Sigmoid colon (tissue), 4 donors: Measurements from ENCODE around the gene SWT1.

Experiments used
- EP300 ChIP-seq, 4 donors: sonication (generic); formaldehyde crosslinking; IDR thresholded peaks; one replicate each; pipeline ENCODE4 v1.6.1; 2017; ENCODE audit warnings: antibody characterized with exemption in 4 of 4
- POLR2A ChIP-seq, 2 donors: fragments of 450-650 bp; IDR thresholded peaks; one replicate each; pipeline ENCODE4 v1.6.1; 2016; ENCODE audit warnings: antibody characterized with exemption in 2 of 2, mild to moderate bottlenecking in 2 of 2, moderate library complexity in 2 of 2
- TF ChIP-seq, protein P1 (sequence below), 4 experiments: fragments of 450-650 bp in 3 of 4; fragments of 200-600 bp in 1 of 4; IDR thresholded peaks; one replicate each; pipeline ENCODE4 v1.5.1; 2016 to 2019; ENCODE audit warnings: antibody characterized with exemption in 4 of 4, mild to moderate bottlenecking in 3 of 4, moderate library complexity in 2 of 4

DNA sequence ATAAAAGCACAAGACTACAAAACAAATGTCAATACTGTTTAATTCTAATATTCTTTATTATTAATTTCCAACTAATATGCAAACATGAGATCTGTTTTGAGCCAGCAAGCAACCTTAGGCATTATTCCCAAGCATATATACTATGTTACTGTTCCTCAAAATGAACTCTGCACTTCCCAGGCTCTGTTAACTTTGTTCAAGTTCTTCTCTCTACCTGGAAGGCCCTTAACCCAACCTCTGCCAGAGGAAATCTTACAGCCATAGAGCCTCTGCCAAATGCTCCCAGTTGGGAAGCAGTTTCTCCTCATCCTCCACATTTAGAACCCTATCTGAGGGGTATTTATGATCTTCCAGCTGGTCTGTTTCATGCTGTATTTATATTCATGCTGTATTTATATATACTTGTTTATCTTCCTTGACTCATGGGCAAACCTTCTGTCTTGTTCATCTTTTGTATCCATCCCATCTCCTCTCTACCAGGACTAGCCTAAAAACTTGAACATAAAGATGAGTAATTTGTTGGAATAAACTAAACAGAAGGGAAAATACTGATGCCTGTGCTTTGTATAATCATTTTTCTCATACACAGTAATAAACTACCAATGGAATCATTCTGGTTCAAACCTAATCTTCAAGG is 154.7 kb downstream of the SWT1 start:
- TF ChIP-seq EP300 (IDR thresholded peaks at IDR 0.05) = no peak
- TF ChIP-seq, protein P1, sequence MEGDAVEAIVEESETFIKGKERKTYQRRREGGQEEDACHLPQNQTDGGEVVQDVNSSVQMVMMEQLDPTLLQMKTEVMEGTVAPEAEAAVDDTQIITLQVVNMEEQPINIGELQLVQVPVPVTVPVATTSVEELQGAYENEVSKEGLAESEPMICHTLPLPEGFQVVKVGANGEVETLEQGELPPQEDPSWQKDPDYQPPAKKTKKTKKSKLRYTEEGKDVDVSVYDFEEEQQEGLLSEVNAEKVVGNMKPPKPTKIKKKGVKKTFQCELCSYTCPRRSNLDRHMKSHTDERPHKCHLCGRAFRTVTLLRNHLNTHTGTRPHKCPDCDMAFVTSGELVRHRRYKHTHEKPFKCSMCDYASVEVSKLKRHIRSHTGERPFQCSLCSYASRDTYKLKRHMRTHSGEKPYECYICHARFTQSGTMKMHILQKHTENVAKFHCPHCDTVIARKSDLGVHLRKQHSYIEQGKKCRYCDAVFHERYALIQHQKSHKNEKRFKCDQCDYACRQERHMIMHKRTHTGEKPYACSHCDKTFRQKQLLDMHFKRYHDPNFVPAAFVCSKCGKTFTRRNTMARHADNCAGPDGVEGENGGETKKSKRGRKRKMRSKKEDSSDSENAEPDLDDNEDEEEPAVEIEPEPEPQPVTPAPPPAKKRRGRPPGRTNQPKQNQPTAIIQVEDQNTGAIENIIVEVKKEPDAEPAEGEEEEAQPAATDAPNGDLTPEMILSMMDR (IDR thresholded peaks at IDR 0.05) = no peak
- TF ChIP-seq POLR2A (IDR thresholded peaks at IDR 0.05) = no peak
